ENCODE results near the gene C4BPB.

C4BPB gene

GRCh38 chr1:207129053-207129452, 40.4 kb downstream of the C4BPB start:
- Mint-ChIP-seq H3K27ac (no peak overlapping the region), H3K27me3 (peaks cover 9% of the 10 kb centered on the region), H3K9me3 (peaks cover 27% of the 10 kb centered on the region), H3K4me1 (ENCODE audit: low read depth) (no peaks in the 10 kb centered on the region), H3K4me3 (no peak overlapping the region), H3K36me3 (ENCODE audit: low read depth) (no peaks in the 10 kb centered on the region)
- no peak for DNase-seq

- no peak overlapping the region for H3K27ac Mint-ChIP-seq
- H3K36me3 Mint-ChIP-seq (ENCODE audit: low read depth): no peaks in the 10 kb centered on the region
- H3K27me3 Mint-ChIP-seq: peaks cover under 1% of the 10 kb centered on the region
- no peak for DNase-seq
- H3K4me3 Mint-ChIP-seq: no peak overlapping the region
- H3K4me1 Mint-ChIP-seq (ENCODE audit: low read depth): no peaks in the 10 kb centered on the region
- H3K9me3 Mint-ChIP-seq: peaks cover 27% of the 10 kb centered on the region
Measured at GRCh38 chr1:207130252-207131036, 41.8 kb downstream of the C4BPB start.

- Mint-ChIP-seq H3K9me3 (peaks cover 27% of the 10 kb centered on the region), H3K27me3 (no peaks in the 10 kb centered on the region), H3K4me3 (no peak overlapping the region), H3K4me1 (ENCODE audit: low read depth) (no peaks in the 10 kb centered on the region), H3K27ac (no peak overlapping the region), H3K36me3 (ENCODE audit: low read depth) (no peaks in the 10 kb centered on the region)
- DNase-seq: no peak
Measured at GRCh38 chr1:207131163-207131562, 42.5 kb downstream of the C4BPB start.

GRCh38 chr1:207134581-207134980, 45.9 kb downstream of the C4BPB start:
- Mint-ChIP-seq H3K27ac (no peak overlapping the region), H3K27me3 (no peaks in the 10 kb centered on the region), H3K36me3 (ENCODE audit: low read depth) (no peaks in the 10 kb centered on the region), H3K4me3 (no peak overlapping the region), H3K4me1 (ENCODE audit: low read depth) (no peaks in the 10 kb centered on the region), H3K9me3 (peaks cover 10% of the 10 kb centered on the region)
- DNase-seq: no peak

- no peaks in the 10 kb centered on the region for H3K4me1 Mint-ChIP-seq (ENCODE audit: low read depth)
- no peaks in the 10 kb centered on the region for H3K36me3 Mint-ChIP-seq (ENCODE audit: low read depth)
- DNase-seq: no peak
- peaks cover 2% of the 10 kb centered on the region for H3K27me3 Mint-ChIP-seq
- no peaks in the 10 kb centered on the region for H3K9me3 Mint-ChIP-seq
- no peak overlapping the region for H3K27ac Mint-ChIP-seq
- H3K4me3 Mint-ChIP-seq: no peak overlapping the region
Measured at GRCh38 chr1:207139616-207140015, 51.0 kb downstream of the C4BPB start.

GRCh38 chr1:207140536-207140935, 51.9 kb downstream of the C4BPB start:
- no peak for DNase-seq
- Mint-ChIP-seq H3K9me3 (no peaks in the 10 kb centered on the region), H3K27me3 (peaks cover 2% of the 10 kb centered on the region), H3K27ac (no peak overlapping the region), H3K36me3 (ENCODE audit: low read depth) (no peaks in the 10 kb centered on the region), H3K4me3 (no peak overlapping the region), H3K4me1 (ENCODE audit: low read depth) (no peaks in the 10 kb centered on the region)

GRCh38 chr1:207145401-207146058, 56.9 kb downstream of the C4BPB start:
- H3K36me3 Mint-ChIP-seq (ENCODE audit: low read depth): no peaks in the 10 kb centered on the region
- no peak for DNase-seq
- no peak overlapping the region for H3K4me3 Mint-ChIP-seq
- no peaks in the 10 kb centered on the region for H3K4me1 Mint-ChIP-seq (ENCODE audit: low read depth)
- no peaks in the 10 kb centered on the region for H3K9me3 Mint-ChIP-seq
- no peak overlapping the region for H3K27ac Mint-ChIP-seq
- peaks cover 2% of the 10 kb centered on the region for H3K27me3 Mint-ChIP-seq
